Hippocampal formation (tissue), 2 donors: Measurements from ENCODE around the gene NELFE.
"Not testable (repeated sequence)": the region's sequence is repeated elsewhere in the genome, so short reads cannot be mapped to it uniquely, and the experiment has no call there.

Experiments
- DNase-seq, 2 donors: peaks; one replicate each; lab custom pipeline; 2025; lab: John Stamatoyannopoulos, UW

The NELFE gene

GRCh38 chr6:31949926-31950548 is 8.7 kb downstream of the NELFE start:
- no peak for DNase-seq

GRCh38 chr6:31948753-31949413 is 9.9 kb downstream of the NELFE start:
- no peak for DNase-seq

DNA sequence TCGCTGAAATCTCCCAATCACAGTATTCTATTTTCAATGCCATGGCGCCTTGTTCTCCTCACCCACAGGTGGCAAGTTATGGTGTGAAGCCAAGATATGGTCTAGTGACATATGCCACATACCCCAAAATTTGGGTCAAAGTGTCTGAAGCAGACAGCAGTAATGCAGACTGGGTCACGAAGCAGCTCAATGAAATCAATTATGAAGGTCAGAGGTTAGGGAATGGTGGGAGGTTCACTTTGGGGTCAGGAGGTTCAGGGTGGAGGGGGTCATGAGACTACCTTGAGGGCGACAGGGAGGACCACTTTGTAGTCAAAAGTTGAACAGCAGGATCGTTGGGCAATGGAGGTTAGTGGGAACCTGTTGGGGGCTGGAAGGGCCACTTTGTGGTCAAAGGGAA is 10.5 kb downstream of the NELFE start:
- no peak for DNase-seq

DNA sequence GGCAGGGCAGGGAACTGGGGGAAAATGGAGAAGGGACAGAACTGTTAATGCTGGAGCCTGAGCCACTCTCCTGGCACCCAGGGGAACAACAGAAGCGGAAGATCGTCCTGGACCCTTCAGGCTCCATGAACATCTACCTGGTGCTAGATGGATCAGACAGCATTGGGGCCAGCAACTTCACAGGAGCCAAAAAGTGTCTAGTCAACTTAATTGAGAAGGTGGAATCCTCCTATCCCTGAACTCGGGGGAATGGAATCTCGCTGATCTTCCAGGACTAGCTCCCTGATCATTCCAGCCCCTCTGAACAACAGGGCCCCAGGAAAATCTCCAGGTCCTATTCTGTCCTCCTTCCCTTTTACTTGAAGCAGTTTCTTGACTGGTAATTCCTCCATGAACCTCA is 10.9 kb downstream of the NELFE start:
- DNase-seq, result no peak

DNA sequence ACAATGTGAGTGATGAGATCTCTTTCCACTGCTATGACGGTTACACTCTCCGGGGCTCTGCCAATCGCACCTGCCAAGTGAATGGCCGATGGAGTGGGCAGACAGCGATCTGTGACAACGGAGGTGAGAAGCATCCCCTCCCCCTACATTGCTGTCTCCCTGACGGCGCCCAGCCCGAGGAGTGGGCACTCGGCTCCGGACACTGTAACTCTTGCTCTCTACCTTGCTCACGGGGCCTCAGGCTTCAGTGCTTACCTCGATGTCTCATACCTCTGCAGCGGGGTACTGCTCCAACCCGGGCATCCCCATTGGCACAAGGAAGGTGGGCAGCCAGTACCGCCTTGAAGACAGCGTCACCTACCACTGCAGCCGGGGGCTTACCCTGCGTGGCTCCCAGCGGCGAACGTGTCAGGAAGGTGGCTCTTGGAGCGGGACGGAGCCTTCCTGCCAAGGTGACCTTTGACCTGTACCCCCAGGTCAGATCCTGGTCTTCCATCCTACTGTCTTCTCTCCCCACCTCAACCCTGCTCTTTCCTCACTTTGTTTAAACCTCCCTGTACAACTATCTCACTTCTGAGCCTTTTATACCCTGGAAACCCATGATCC is 11.6 kb downstream of the NELFE start:
- no peak for DNase-seq

DNA sequence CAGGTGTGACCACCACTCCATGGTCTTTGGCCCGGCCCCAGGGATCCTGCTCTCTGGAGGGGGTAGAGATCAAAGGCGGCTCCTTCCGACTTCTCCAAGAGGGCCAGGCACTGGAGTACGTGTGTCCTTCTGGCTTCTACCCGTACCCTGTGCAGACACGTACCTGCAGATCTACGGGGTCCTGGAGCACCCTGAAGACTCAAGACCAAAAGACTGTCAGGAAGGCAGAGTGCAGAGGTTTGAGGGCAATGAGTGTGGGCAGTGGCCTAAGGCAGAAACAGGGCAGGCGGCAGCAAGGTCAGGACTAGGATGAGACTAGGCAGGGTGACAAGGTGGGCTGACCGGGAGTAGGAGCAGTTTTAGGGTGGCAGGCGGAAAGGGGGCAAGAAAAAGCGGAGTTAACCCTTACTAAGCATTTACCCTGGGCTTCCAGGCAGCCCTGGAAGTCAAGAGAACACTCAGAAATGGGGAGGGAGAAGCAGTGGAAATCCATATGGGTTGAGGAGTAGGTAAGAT is 12.3 kb downstream of the NELFE start:
- no peak for DNase-seq

- no peak for DNase-seq
These were observed 13.0 kb downstream of the NELFE start, which contains the start of gene CFB for GRCh38 chr6:31945507-31946369. Gene CFB (plus strand): TSS chr6:31946095. CDS start chr6:31946222, 127 bp downstream.

DNA sequence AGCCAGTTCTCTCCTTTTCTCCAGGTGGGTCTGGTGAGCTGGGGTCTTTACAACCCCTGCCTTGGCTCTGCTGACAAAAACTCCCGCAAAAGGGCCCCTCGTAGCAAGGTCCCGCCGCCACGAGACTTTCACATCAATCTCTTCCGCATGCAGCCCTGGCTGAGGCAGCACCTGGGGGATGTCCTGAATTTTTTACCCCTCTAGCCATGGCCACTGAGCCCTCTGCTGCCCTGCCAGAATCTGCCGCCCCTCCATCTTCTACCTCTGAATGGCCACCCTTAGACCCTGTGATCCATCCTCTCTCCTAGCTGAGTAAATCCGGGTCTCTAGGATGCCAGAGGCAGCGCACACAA is 13.6 kb downstream of the NELFE start:
- DNase-seq, result no peak

DNA sequence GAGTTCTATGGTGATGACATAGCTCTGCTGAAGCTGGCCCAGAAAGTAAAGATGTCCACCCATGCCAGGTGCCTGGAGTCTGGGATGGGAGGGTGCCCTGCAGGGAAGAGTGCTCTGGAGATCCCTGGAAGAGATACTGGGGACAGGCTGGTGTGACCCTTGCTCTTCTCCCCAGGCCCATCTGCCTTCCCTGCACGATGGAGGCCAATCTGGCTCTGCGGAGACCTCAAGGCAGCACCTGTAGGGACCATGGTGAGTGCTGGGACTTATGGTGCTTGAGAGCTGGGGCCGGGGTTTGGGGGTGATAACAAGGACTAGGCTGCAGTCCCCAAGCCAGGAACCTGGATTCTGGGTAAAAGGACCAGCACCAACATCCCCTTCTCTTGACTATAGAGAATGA is 15.0 kb downstream of the NELFE start:
- DNase-seq, result no peak

GRCh38 chr6:31940256-31940664 is 18.5 kb downstream of the NELFE start:
- no peak for DNase-seq

DNA sequence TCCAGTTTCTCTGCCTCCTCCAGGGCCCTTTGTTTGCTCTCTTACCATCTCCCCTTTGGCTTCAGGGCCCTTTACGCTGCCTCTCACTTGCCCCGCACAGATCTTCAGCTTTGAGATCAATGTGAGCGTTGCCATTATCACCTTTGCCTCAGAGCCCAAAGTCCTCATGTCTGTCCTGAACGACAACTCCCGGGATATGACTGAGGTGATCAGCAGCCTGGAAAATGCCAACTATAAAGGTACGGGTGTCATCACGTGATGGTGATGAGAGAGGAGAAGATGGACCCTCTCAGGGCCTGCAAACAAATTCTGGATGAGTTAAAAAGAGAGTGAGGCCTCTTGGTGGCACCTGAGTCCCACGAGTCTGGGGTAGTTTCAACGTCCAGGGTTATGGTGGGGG is 22.9 kb downstream of the NELFE start:
- no peak for DNase-seq

- DNase-seq, result no peak
These were observed 23.8 kb downstream of the NELFE start for GRCh38 chr6:31935021-31935420.

DNA sequence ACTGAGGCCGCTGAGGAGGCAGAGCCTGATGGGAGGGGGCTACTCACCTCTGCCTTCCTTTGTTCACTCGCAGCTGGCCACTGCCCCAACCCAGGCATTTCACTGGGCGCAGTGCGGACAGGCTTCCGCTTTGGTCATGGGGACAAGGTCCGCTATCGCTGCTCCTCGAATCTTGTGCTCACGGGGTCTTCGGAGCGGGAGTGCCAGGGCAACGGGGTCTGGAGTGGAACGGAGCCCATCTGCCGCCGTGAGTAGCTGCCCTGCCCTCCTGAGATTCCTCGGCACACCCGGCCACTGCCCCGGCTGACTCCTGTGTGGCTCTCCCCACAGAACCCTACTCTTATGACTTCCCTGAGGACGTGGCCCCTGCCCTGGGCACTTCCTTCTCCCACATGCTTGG is 25.2 kb downstream of the NELFE start:
- DNase-seq, result no peak

DNA sequence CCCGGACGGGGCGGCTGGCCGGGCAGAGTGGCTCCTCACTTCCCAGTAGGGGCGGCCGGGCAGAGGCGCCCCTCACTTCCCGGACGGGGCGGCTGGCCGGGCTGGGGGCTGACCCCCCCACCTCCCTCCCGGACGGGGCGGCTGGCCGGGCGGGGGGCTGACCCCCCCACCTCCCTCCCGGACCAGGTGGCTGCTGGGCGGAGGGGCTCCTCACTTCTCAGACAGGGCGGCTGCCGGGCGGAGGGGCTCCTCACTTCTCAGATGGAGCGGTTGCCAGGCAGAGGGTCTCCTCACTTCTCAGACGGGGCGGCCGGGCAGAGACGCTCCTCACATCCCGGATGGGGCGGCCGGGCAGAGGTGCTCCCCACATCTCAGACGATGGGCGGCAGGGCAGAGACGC is 26.6 kb downstream of the NELFE start:
- not testable (repeated sequence) for DNase-seq

DNA sequence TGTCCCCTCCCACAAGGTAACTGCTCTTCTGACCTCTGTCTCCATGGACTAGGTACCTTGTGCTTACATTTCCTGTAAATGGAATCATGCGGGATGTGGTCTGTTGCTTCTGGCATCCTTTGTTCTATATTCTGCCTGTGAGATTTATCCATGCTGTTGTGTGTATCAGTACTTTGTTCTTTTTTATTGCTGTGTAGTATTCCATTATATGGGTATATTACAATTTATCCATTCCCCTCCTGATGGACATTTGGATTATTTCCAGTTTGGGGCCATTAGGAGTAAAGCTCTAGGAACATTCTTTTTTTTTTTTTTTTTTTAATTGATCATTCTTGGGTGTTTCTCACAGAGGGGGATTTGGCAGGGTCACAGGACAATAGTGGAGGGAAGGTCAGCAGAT is 27.8 kb downstream of the NELFE start:
- no peak for DNase-seq

GRCh38 chr6:31928672-31928939 is 30.2 kb downstream of the NELFE start:
- DNase-seq, result no peak

DNA sequence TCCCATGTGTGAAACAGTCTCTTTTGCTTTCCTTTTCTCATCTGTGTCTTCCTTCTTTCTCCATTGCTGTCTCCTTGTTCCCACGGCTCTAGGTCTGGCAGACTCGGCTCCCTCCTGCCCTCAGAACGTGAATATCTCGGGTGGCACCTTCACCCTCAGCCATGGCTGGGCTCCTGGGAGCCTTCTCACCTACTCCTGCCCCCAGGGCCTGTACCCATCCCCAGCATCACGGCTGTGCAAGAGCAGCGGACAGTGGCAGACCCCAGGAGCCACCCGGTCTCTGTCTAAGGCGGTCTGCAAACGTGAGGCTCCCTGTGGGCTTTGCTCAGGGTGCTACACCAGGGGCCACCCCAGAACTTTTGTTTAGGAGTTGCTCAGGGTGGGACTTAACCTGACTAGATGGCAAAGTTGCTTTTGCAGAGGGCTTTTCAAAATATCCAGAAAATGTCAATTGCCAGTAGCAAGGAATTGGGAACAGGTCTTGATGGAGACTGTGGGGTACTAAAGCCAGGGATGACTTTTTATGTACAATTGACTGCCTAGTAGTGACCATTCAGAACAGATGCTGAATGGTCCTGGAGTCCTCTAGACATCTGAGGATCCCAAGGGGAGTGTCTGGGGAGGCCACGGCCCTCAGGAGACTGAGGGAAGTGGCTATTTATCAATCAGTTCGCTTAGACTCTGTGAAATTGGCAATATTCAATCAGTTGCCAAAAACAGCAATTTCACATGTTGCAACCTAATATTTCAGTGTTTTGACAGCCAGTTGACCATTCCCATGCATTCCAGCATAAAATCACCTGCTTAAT is 30.7 kb downstream of the NELFE start:
- no peak for DNase-seq

DNA sequence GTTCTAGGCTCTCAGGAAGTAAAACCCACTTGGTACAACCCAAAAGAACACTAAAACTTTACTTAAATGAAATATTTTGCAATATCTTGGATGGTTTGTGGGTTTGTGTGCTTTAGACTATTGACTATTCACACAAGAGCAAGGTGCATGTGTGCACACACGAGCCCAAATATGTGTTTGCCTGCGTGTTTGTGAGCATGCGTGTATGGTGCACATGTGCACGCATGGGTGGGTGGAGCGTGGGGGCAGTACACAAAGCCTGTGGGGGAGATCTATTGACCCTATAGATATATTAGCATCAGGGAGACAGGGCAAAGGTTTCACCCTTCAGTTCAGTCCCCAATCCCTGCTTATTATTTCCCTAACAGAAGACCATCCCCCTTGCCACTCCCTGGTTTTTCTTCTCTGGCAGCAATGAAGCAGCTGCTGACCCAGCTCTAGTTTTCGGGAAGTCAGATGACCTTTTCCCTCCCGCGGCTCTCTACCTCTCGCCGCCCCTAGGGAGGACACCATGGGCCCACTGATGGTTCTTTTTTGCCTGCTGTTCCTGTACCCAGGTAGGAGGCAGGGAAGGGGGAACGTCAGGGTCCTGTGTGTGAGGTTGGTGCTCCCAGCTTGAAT is 31.4 kb downstream of the NELFE start, which contains the start of gene C2:
Gene C2, plus strand, starts transcription at position 476 of the 621 bp plus-strand sequence. Its CDS starts 36 bp downstream, at position 512.
- no peak for DNase-seq

- no peak for DNase-seq
These were observed 35.8 kb downstream of the NELFE start for GRCh38 chr6:31922942-31923341.

DNA sequence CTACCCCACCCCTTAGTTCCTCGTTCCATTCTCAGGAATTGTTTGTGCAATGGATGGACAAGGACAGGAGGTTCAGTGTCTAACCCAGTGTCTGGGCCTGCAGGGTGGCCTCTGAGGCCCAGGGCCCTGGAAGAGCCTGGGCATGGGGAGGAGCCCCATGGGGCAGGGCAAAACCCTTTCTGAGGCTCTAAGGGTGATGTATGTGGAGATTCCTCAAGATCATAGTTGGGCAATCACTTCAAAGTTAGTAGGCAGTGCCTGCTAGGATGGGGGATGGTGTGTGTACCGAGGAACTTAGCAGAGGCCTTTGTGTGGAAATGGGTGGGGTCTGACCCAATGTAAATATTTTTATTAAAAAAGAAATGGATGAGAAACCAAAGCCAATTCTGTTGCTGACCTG is 38.0 kb downstream of the NELFE start:
- DNase-seq, result no peak

- DNase-seq, result no peak
These were observed 39.0 kb downstream of the NELFE start for GRCh38 chr6:31919624-31920303.
